ENCODE measurements around the gene GPSM1.

GPSM1 gene

DNA sequence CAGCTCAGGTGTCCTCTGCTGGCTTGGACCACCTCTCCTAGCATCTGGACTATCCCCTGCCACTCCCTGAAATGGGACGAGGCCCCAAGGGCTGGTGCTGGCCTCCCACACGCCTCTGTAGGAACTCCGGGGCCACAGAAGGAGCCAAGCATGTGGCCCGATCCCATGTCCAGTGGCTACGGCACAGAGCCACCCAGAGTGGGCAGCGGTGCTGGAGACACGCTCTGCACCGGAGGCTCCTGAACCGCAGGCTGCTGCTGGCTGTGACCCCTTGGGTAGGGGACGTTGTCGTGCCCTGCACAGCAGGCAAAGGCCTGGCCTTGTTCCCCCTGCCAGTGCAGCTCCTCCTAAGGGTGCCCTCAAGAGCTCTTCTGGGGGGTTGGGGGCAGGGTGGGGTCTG lies 52.6 kb downstream of the GPSM1 start:
- Histone ChIP-seq H3K36me3 (peaks cover 23 to 81% (median 62%) of the 10 kb centered on the region in 3 donors), H3K27ac (no peak overlapping the region), H3K4me1 (no peaks in the 10 kb centered on the region), H3K9me3 (no peaks in the 10 kb centered on the region), H3K27me3 (no peaks in the 10 kb centered on the region), H3K4me3 (no peak overlapping the region)
- intact Hi-C loops (cut with DNase I; ENCODE audit: low total_unique reads): loop anchor here (5.0 kb wide), 1 partner anchor 1012 kb away; no protein-coding TSS in a partner anchor
- TF ChIP-seq, protein P1, sequence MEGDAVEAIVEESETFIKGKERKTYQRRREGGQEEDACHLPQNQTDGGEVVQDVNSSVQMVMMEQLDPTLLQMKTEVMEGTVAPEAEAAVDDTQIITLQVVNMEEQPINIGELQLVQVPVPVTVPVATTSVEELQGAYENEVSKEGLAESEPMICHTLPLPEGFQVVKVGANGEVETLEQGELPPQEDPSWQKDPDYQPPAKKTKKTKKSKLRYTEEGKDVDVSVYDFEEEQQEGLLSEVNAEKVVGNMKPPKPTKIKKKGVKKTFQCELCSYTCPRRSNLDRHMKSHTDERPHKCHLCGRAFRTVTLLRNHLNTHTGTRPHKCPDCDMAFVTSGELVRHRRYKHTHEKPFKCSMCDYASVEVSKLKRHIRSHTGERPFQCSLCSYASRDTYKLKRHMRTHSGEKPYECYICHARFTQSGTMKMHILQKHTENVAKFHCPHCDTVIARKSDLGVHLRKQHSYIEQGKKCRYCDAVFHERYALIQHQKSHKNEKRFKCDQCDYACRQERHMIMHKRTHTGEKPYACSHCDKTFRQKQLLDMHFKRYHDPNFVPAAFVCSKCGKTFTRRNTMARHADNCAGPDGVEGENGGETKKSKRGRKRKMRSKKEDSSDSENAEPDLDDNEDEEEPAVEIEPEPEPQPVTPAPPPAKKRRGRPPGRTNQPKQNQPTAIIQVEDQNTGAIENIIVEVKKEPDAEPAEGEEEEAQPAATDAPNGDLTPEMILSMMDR (IDR thresholded peaks at IDR 0.05): no peak
- no peak for DNase-seq

DNA sequence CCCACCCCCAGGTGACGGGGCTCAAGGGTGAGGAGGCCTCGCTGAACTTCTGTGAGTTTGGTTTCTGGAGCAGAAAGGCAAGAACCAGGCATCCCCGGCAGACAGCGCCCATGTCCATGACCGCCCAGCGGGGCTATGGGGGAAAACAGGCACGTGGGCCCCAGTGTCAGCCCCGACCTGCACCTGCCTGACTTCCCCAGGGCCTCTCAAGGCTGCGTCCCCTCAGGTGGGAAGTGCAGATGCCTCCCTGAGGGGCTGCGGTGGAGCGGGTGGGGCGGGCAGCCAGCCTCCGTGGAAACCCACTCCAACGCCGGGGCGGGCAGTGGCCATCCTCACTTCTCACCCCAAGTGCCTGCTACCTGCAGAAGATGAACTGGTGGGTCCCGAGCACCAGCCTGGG lies 53.0 kb downstream of the GPSM1 start:
- TF ChIP-seq, protein P1 (IDR thresholded peaks at IDR 0.05): no peak
- Histone ChIP-seq H3K36me3 (peaks cover 23 to 84% (median 63%) of the 10 kb centered on the region in 3 donors), H3K27ac (no peak overlapping the region), H3K4me1 (no peaks in the 10 kb centered on the region), H3K4me3 (no peak overlapping the region), H3K27me3 (no peaks in the 10 kb centered on the region), H3K9me3 (no peaks in the 10 kb centered on the region)
- intact Hi-C loops (cut with DNase I; ENCODE audit: low total_unique reads): loop anchor here (5.0 kb wide), 1 partner anchor 1012 kb away; no protein-coding TSS in a partner anchor
- DNase-seq: no peak

GRCh38 chr9:136381311-136381710 lies 54.0 kb downstream of the GPSM1 start:
- peaks cover 23 to 86% (median 73%) of the 10 kb centered on the region in 3 donors for H3K36me3 ChIP-seq
- TF ChIP-seq, protein P1 (IDR thresholded peaks at IDR 0.05): no peak

DNA sequence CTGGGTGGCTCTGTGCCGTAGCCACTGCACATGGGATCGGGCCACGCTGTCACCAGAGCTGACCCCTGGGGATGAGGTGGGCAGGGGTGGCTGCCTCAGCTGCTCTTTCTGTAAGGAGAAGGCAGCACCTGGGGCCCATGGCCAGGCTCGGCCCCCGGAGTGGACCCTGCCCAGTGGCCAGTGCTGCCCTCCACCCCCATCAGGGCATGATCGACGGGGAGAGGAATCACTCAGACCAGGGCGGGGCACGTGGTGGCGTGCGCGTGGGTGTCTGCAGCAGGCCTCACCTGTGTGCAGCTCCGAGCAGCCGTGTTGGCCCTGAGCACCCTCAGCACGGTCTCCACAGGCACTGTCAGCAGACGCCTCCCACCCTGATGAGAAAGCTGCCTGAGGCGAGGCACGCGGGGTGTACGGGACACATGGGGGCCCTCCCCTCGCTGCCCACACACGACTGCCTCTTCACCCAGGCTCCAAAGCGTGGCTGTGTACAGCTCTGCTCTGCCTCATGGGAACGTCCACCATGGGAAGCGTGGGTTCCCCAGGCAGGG lies 54.7 kb downstream of the GPSM1 start:
- no peak for DNase-seq
- intact Hi-C loops (cut with DNase I; ENCODE audit: low total_unique reads): loop anchor here (5.0 kb wide), 1 partner anchor 1010 kb away; no protein-coding TSS in a partner anchor
- Histone ChIP-seq H3K4me1 (no peaks in the 10 kb centered on the region), H3K36me3 (peaks cover 27 to 93% (median 80%) of the 10 kb centered on the region in 3 donors), H3K27ac (no peak overlapping the region), H3K9me3 (no peaks in the 10 kb centered on the region), H3K27me3 (no peaks in the 10 kb centered on the region), H3K4me3 (no peak overlapping the region)
- TF ChIP-seq, protein P1 (IDR thresholded peaks at IDR 0.05): no peak

More at GRCh38 chr9:136381311-136381710, 54.0 kb downstream of the GPSM1 start:
- no peaks in the 10 kb centered on the region for H3K27me3 ChIP-seq
- no peaks in the 10 kb centered on the region for H3K4me1 ChIP-seq
- H3K4me3 ChIP-seq: no peak overlapping the region
- H3K9me3 ChIP-seq: no peaks in the 10 kb centered on the region
- no peak overlapping the region for H3K27ac ChIP-seq
- DNase-seq: no peak
- intact Hi-C loops (cut with DNase I; ENCODE audit: low total_unique reads): loop anchor here (5.0 kb wide), 1 partner anchor 1011 kb away; no protein-coding TSS in a partner anchor

- Histone ChIP-seq H3K4me1 (no peaks in the 10 kb centered on the region), H3K36me3 (peaks cover 41 to 100% (median 91%) of the 10 kb centered on the region in 3 donors), H3K27me3 (no peaks in the 10 kb centered on the region), H3K9me3 (no peaks in the 10 kb centered on the region), H3K4me3 (no peak overlapping the region), H3K27ac (no peak overlapping the region)
- DNase-seq: no peak
- intact Hi-C loops (cut with DNase I; ENCODE audit: low total_unique reads): loop anchor here (5.0 kb wide), 1 partner anchor 1009 kb away; no protein-coding TSS in a partner anchor
- TF ChIP-seq, protein P1 (IDR thresholded peaks at IDR 0.05): no peak
Measured at GRCh38 chr9:136383436-136383835, 56.1 kb downstream of the GPSM1 start.
